ELF-1 (cell line): ENCODE data around the gene STAT5B.
A peak's percentile ranks its signal among the peaks of the same experiment; 100 is the strongest.
"Not testable (repeated sequence)": the region's sequence is repeated elsewhere in the genome, so short reads cannot be mapped to it uniquely, and the experiment has no call there.

Experiments used
- DNase-seq: peaks from one replicate; pipeline ENCODE4 v3.0.0-alpha.2; 2016; ENCODE audit warnings: low read depth, low spot score

STAT5B gene

GRCh38 chr17:42268236-42268635, 8.0 kb downstream of the STAT5B start:
- no peak for DNase-seq

- no peak for DNase-seq
These were observed 9.0 kb downstream of the STAT5B start for GRCh38 chr17:42266918-42267766.

GRCh38 chr17:42266462-42266861, 9.7 kb downstream of the STAT5B start:
- DNase-seq: no peak

- not testable (repeated sequence) for DNase-seq
These were observed 11.8 kb downstream of the STAT5B start for GRCh38 chr17:42264366-42264765.

GRCh38 chr17:42260318-42260717, 15.9 kb downstream of the STAT5B start:
- no peak for DNase-seq

GRCh38 chr17:42255445-42255844, 20.7 kb downstream of the STAT5B start:
- no peak for DNase-seq

DNA sequence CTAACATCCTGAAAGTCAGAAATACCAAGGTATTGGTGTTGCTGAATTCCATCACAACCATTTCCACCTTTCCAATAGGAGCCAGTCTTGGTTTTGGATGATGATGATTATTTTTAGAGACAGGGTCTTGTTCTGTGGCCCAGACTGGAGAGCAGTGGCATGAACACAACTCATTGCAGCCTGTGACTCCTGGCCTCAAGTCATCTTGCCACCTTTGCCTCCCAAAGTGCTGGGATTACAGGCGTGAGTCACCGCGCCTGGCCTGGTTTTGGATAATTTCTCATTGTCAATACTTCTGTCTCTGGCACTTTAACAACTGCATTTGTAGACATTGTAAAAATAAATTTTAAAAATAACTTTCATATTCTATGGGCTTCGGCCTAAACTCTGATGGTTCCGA, 22.6 kb downstream of the STAT5B start:
- DNase-seq: no peak

DNA sequence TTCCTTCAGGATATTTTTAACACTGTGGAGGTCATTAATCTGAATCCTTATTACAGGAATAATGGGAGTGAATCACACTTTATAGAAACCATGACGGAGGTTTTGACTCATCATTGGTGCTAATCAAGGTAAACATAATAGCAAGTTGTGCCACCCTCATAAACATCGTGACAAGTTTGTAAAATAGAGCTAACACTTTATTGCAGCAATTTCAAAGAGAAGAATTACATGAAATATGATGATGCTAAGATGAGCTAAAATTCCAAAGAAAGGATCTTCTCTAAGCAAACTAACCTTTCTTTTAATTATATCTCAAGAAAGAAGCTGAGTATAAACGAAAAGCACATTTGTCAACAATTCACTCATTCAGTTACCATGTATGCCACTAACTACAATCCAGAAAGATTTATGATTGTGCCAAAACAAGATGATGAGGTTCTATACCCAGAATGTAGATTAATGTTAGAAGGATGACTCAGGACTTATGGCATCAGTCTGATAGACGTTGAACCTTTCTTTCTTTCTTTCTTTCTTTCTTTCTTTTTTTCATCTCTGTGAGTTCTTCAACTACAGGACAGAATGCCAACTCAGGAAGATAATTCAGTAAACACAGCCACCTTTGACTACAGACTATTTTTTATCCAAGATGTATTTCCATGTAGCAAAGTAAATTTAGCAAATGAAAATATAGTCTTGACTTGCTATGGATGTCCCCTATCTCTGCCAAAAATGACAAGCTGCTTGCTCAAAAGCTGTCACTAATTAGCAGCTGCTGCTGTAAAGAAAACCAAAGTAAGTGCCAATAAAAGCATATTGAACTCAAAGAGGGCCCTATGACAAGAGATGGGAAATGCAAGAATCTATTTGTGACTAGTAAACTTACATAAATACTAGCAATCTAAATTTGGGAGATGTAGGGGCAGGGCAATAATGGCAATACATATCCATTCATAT, 23.3 kb downstream of the STAT5B start:
- no peak for DNase-seq

DNA sequence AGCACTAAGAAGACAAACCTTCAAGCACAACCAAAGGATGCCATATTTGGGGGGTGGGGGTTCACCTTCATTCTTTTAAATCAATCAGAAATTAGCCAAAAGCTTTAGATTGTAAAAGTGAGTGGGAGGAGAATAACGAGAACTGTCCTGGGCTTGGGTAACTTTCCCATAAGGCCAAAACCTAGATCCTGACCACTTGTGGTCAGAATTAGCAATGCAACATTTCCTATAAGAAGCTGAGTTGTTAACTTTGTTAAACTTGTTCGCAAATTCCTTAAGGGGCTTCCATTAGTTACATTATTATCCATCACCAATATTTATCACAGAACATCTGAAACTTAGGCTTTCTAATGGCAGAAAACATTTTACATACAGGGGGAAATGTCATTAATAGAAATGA, 25.1 kb downstream of the STAT5B start:
- DNase-seq: no peak

DNA sequence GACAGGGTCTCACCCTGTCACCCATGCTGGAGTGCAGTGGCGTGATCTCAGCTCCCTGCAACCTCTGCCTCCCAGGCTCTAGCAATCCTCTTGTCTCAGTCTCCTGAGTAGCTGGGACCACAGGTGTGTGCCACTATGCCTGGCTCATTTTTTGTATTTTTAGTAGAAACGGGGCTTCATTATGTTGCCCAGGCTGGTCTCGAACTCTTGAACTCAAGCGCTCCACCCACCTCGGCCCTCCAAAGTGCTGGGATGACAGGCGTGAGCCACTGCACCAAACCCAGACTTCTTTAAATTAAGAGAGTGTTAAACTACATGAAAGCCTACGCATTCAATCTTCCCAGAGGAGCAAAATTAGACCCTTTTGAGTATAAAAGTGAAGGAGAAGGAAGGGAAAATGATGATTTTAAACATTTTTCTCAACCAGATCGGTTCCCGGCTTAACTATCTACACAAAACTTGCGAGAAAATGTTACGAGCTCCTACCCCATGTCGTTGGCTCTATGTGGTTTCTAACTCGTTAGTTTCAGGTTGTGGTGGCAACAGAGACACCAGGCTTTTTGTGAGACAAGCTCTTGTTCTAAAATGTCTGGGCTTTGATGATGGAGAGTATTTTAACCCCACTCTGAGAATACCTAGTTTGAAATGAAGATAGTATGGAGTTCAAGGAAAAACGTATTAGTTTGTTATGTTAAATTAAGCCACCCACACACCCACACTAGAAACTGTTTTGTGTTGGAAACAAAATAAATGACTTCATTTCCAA, 26.3 kb downstream of the STAT5B start:
- DNase-seq: no peak

DNA sequence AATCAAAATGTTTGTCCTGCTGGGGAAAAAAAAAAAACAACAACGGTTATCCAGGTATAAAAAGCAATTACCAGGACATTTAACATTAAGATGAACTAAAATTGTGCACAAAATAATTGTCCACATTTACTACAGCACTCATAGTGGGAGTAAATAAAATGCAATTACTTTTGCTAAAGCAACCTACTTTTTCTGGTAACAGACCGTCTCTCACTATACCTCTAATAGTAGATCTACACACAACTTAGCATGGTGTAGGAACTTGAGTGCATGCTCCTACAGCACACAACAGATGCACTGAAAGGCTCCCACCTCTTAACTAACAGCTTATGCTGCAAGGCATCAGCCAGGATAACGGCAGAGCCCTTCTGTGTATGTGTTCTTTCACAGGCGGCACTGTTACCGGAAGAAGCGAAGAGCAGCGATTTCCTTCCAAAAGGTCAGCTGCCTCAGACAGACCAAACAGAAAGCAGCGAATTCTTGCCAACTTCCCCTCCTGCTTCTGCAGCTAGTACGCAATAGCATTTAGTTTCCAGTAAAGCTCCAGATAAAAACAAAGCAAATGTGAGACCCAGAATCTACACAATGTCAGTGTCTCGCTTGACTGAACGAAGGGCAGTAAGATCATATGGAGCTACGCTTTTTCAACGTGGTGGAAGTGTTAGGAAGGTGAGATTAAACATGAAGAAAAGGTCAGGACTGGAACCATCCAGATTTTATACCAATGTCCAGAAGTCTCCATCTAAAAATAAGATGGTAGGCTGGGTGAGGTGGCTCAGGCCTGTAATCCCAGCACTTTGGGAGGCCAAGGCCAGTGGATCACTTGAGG, 27.6 kb downstream of the STAT5B start:
- DNase-seq: peak; percentile 24

DNA sequence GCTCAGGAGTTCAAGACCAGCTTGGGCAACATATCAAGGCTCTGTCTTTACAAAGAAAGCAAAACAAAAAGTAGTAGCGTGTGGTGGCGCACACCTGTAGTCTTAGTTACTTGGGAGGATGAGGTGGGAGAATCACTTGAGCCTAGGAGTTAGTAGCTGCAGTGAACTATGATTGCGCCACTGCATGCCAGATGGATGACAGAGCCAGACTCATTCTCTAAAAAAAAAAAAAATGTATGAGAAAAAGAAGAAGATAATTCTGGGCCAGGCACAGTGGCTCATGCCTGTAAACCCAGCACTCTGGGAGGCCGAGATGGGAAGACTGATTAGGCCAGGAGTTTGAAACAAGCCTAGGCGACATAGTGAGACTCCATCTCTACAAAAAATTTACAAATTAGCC, 28.5 kb downstream of the STAT5B start:
- DNase-seq: no peak

GRCh38 chr17:42246515-42246914, 29.7 kb downstream of the STAT5B start:
- DNase-seq: no peak

DNA sequence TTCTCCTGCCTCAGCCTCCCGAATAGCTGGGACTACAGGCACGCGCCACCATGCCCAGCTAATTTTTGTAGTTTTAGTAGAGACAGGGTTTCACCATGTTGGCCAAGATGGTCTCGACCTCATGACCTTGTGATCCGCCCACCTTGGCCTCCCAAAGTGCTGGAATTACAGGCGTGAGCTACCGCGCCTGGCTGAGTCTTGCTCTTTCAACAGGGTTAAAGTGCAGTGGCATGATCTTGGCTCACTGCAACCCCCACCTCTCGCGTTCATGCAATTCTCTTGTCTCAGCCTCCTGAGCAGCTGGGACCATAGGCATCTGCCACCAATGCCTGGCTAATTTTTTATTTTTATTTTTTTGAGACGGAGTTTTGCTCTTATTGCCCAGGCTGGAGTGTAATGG, 31.0 kb downstream of the STAT5B start:
- not testable (repeated sequence) for DNase-seq

- not testable (repeated sequence) for DNase-seq
These were observed 32.1 kb downstream of the STAT5B start for GRCh38 chr17:42244116-42244515.

GRCh38 chr17:42243493-42243982, 32.7 kb downstream of the STAT5B start:
- no peak for DNase-seq

DNA sequence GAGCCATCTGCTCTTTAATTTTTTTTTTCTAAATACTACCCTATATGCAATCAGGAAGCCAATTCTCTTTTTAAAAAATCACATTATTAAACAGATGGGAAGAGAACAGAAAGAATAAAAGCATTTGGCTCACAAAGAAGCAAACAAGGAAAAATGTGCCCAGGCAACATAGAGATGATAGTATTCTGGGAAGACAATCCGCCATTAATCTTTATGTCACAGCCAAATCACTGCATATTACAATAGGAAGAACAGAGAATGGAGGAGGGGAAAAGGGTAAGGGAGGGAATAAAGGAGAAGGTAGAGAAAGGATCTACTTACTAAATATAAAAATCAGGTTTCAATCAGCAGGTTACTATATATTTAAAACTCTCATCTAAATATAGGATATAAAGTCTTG, 34.3 kb downstream of the STAT5B start:
- no peak for DNase-seq

- not testable (repeated sequence) for DNase-seq
These were observed 35.3 kb downstream of the STAT5B start for GRCh38 chr17:42240863-42241262.

DNA sequence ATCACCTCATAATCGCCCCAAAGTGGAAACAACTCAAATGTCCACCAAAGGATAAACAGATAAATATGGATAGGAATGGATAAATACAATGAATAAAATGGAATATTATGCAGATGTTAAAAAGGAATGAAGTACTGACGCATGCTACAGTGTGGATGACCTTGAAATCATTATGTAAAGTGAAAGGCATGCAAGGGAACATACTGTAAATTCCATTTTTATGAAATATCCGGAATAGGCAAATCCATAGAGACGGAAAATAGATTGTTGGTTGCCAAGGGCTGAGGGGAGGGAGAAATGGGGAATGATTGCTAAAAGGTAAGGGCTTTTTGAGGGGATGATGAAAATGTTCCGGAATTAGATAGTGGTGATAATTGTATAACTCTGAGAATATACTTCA, 36.0 kb downstream of the STAT5B start:
- no peak for DNase-seq

GRCh38 chr17:42239576-42239975, 36.6 kb downstream of the STAT5B start:
- DNase-seq: not testable (repeated sequence)

DNA sequence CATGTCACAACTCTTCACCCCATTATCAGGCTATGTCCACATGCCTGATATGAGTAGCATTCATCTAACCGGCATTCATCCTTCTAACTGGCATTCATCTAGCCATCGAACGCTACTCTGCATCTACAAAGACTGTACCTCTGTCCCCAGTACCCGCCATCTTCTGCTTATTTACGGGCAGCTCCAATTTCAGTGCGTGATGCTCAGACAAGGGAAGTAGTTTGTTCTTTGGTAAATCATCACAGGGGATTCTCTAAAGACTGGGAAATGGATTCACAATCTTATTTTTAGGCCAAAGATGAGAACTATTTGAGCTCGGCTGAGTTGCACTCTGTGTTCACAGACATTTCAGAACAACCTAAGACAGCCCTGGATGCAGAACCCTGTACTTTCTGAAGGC, 39.4 kb downstream of the STAT5B start:
- no peak for DNase-seq
